Measurements from ENCODE around the gene CACNG4.

The CACNG4 gene

GRCh38 chr17:66988069-66988798 is 23.7 kb downstream of the CACNG4 start:
- no peak for DNase-seq

GRCh38 chr17:66989076-66989475 is 24.6 kb downstream of the CACNG4 start:
- no peak for DNase-seq

- no peak for DNase-seq
Measured at GRCh38 chr17:66989579-66989978, 25.1 kb downstream of the CACNG4 start.

DNA sequence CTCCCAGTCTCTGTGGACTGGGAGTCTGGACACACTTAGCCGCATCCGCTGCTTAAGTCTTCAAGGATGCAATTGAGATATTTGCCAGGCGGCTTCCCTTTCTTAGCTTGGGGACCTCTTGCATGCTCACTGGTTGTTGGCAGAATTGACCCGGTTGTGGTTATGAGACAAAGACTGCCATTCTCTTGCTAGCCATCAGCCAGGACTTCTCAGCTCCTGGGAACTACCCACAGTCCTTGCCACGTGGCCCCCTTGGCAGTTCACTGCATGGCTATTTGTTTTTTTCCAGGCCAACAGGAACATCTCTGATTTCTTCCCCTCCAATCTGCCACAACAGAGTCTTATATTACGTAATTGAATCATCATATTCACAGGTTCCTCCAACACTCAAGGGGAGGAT is 25.5 kb downstream of the CACNG4 start:
- DNase-seq: no peak

GRCh38 chr17:66992911-66993442 is 28.5 kb downstream of the CACNG4 start:
- DNase-seq: no peak

DNA sequence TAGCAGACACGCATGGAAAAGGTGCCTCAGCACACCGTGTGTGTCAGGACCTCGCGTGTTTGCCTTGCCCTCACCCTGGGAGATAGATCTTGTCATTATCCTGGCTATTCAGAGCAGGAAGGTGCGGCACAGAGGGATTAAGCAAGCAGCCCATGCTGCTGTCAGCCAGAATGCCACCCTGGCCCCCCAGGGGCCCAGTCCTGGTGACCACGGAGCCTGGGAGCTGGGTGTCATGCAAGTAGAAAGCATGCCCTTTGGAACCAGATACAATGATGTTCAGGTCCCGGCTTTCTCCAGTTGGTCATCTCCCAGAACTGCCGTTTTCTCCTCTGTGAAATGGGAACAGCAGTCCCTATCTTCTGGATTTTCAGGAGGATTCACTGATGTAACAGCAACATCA is 29.9 kb downstream of the CACNG4 start:
- DNase-seq: no peak

DNA sequence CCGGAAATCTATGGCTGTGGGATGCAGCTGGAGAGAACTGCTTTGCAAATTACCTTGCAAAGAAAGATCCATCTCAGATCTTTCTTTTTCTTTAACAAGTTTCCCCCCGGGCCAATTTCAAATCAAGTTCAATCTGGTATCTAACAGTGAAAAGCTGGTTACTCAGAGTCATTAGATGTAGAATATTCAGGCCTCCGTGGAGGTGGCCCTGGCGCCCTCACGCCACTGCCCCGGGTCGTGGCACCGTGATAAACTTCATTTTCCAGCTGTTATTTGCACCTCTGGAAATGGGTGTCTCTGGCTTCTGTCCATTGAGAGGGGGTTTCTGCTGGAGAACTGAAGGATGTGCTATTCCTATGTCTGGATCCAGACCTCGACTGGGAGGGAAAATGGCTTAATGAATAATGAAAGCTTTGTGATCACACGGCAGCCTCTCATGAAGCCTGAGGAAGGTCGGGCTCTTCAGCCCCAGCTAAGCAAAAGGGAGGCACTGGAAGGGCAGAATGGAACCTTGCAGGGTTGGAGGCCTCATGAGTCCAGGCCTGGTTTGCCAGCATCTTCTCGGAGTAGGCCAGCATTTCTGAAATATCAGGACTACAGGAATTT is 30.5 kb downstream of the CACNG4 start:
- no peak for DNase-seq

DNA sequence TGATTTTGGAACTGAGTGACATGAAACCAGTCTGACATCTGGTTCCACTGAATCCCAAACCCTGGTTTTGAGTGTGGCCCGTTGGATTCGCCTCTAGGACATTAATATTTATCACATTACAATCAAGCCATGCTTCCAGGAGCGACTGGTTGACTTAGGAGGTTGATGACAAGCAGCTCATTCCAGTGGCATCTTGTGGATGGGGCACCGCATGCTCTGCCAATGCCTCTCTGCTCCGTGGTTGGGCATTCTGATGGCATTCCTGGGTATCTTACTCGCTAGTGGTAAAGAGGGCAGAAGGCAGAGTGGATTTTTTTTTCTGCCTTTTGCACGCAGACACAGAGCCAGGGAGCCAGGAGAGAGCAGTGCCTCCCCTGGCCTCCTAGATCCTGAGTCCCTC is 31.4 kb downstream of the CACNG4 start:
- no peak for DNase-seq

DNA sequence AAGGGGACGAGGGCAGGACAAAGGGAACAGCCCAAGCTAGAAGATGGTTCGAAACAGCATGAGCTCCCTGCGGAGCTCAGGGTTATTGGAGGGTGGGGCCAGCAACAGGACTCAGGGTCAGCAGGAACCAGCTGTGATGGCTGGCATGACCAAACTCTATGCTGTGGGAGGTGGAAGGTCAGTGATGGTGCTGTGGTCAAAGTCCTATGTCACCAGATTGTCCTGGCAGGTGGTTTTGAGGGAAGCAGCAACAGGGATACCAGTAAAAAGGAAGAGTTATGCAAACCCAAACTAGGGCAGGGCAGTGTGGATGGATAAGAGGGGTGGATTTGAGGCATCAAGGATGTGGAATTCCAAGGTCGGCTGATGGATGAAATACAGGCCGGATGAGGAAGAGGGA is 32.4 kb downstream of the CACNG4 start:
- no peak for DNase-seq

DNA sequence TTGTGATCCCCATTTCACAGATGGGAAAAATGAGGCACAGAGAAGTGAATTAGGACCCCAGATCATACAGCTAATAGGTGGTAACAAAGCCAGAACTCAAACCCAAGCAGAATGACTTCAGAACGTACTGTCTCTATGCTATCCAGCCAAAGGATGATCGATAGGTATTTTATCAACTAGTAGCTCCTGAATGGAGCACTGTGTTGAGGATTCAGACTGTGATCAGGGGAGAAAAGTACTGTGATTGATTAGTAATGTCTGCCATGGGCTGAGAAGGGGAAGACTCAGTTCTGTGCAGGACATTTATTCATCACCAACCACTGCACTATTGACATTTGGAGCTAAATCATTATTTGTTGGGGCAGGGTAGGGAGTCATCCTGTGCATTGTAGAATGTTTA is 38.7 kb downstream of the CACNG4 start:
- no peak for DNase-seq

DNA sequence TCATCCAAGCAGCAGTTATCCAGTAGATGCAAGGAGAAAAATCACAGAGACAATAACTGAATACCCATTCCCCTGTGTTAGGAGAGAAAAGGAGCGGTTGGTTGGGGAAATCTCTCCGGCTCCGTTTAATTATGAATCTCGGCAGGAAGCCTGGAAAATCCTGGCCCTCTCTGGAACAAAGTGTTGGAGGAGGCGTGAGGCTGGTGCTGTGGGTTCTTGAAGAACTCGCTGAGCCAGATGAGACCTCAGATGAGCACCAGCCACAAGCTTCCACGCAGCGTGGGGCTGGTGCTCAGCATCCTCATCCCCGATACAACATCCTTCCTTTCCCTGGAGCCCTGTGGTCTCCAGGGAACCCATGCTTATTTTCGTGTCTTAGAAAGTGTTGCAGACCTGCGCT is 39.7 kb downstream of the CACNG4 start:
- no peak for DNase-seq

- no peak for DNase-seq
Measured at GRCh38 chr17:67007266-67007665, 42.8 kb downstream of the CACNG4 start.

DNA sequence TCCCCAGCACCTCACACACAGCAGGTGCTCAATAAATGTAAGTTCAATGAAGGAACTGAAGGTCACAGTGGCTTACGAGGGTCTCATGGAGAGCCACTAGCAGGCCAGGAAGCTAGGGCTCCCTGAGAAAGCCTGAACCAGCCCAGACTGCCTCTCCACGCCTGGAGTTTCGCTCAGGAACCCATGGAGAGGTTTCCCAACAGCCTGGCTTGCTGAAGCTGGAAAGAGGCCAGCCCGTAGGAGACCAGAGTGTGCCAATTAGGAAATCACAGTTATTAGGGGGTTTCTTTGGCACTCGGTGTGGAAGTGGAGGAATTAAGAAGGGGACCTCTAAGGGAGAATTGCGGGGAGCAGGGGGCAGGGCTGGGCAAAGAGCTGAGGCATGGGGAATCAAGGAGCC is 43.6 kb downstream of the CACNG4 start:
- no peak for DNase-seq

DNA sequence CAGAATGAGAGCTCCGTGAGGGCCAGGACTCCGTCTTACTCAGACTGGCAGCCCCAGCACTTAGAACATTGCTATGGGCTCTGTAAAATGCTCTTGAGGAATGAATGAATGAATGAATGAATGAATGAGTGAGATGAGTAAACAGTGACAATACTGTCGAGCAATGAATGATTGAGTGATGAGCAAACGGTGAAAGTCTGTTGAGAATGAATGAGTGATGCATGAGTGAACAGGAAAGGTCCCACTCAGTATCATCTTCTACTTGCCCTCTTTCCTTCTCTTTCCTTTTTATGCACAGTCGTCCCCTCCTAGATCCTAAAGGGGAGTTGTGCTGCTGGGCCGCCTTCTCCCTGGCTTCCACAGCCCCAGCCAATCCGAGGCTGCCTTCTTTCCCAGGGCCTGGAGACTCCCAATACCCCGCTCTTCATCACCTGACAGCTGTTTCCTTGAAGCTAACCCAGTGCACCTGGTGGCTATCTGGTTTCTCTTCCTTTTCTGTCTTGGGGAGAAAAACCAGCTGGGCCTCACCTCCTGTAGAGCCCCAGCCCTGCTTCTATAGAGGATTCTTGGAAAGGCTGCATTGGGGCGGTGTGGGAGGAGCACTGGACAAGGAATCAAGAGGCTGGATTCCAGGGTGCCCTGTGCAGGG is 47.1 kb downstream of the CACNG4 start:
- DNase-seq: no peak

GRCh38 chr17:67013891-67014290 is 49.4 kb downstream of the CACNG4 start:
- no peak for DNase-seq

DNA sequence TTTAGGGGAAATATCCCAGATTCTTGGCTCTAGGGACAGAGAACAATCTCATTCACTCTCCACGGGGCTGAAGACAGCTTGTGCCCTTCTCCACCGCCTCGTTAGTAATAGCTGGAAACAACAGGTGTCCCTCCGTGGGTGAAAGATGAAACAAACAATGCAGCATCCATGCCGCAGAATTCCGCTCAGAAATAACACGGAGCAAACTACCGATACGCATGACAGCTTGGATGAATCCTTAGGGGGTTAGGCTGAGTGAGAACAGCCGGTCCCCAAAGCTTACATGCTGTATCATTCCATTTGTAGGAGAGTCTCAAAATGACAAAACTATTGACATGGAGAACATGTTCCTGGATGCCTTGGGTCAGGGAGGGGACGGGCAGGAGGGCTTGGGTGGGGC is 50.5 kb downstream of the CACNG4 start:
- no peak for DNase-seq

DNA sequence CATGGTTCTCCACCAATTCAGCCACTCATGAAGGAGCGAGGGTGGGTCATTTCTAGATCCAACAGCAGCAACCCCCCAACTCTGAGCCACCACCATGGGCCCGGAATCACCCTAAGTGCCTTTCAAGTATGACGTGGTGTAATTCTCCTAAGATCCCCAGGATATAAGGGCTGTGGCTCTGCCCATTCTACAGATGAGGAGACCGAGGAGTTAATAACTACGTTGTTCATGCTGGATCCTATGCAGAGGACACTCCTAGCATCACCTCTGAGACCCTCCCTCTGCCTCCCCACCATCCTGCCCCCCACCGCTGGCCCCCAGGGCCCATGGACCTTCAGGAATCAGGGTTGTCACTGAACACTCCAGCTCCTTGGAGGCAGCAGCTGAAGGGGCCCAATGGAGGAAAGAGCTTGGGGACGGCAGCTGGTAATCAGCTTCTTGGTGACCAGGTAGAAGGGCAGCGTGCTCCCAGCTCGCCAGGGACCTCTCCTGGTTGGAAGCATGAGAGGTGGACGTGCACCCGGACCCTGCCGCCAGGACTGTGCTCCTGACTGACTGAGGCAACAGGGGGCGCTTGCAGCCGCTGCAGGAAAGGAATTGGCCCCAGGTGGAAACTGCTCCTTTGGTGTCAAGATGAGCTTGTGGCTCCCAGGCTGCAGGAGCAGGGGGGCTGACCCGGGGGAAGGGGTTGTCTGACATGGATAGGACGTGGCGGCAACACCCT is 51.7 kb downstream of the CACNG4 start:
- DNase-seq: no peak

DNA sequence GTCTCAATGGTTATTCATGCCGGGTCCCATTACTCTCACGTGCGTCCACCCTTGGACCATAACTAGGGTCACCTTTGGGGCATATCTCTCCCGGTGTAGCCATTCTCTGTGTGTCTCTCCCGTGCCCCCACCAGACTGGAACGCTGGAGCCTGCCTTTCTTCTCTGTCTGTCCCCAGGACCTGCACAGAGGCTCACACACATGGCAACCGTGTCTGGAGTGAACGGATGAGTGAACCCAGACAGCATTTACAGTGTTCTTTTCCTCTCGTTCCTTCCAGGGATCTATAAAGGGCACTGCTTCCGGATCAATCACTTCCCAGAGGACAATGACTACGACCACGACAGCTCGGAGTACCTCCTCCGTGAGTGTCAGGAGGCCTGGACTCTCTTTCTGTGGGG is 53.4 kb downstream of the CACNG4 start:
- no peak for DNase-seq

DNA sequence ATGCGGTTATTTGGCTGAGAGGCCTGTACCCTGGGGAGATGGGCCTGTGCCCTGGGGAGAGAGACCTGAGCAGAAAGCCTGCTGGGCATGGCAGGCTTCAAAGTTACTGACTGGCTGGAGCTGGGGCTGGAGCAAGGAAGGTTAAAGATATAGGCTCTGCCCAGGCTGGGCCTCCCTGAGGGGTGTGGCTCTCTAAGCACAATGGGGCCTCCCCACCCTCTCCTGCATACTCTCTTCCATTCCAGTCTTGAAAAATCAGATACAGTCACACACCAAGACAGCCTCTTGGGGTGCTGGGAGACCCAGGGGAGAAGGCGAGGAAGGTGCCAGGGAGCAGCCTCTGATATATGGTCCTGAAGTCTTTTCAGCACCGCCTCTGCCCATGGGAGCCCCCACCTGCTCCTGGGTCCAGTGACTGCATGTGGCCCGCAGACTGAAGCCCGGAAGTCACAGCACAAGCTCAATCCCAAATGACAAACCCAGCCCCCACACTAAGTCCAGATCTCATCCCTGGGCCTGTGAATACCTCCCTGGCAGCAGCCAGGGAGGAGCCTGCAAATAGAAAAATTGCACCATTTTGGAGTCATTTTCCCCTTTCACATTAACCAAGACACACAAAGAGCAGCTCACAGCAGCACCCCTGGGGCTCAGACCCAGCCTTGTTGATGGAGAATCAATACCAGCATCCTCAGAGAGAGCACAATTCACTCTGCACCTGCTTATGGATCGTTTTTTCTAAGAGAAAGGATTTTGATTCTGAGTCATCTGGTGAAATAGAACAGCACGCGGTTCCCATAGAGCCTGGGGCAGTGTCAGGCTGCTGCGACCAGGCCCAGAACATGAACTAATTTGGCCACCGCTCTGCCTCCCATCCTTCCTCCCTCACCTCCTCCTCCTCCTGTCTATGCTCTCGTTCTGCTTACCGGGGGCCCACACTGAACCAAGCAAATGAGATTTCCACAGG is 54.2 kb downstream of the CACNG4 start:
- no peak for DNase-seq

DNA sequence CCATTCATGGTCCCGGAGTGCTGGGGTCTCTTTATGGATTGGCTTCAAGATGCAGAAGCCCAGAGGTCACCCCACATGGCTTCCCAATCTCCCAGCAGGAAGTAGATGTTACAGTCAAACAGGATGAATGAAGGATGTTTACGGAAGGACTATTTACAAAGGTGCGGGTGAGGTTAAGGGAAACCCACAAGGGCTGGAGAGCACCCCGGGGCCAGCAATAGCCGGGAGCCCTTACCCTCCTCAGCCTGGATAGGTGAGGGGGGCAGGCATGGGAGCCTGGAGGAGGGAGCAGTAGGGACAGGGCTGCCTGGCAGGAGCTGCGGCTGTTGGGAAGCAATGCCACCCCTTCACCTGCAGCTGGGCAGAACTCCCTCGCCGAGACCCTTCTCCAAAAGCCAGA is 55.3 kb downstream of the CACNG4 start:
- no peak for DNase-seq

- DNase-seq: no peak
Measured at GRCh38 chr17:67020293-67020766, 55.8 kb downstream of the CACNG4 start.

DNA sequence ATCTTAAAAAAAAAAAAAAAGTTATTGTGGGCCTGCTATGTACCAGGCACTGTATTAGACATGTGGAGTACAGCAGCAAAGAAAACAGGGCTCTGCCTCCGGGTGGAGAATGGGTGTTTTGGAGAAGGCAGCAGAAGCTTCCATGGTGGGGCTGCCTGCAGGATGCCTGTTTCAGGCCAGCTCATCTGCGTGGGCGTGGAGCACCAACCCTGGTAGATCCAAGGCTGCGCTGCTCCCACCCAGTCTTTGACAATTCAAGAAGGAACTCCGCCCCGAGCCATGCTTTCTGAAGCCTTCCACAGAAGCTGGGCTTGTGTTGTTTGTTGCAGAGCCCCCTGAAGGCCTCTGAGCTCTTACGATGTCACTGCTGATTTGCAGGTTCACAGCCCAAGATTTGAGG is 56.7 kb downstream of the CACNG4 start:
- DNase-seq: no peak

Measured in CD4-positive, alpha-beta T cell treated with Interleukin-4 for 1 hour (primary cell).